ENCODE results near the gene NBAS. TPM values are rescaled to one million over a fixed set of nuclear protein-coding genes. Genes with fewer than 3 reads are reported as not detected.

Gene NBAS
- total and polyA plus RNA-seq, 2 of the 4 experiments (the other 2 are of a cell fraction), result 22.3 to 105 TPM

DNA sequence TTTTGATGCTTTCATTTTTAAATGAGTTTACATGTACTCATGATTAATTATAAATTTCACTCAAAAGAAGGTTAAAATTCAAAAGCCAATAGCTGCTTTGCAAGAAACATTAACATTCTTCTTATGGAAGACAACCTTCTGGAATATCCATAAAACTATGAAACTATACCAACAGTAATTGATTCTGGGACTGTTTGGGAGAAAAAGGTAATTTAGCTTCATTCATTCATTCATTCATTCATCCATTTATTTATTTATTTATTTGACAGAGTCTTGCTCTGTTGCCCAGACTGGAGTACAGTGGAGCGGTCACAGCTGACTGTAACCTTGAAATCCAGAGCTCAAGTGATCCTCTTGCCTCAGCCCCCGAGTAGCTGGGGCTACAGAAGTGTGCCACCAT, 110.3 kb downstream of the NBAS start:
- Histone ChIP-seq H3K18ac (ENCODE audit: low read depth, low read length) (no peak overlapping the region), H4K20me1 (ENCODE audit: insufficient read depth, low read length) (no peaks in the 10 kb centered on the region), H3K4me1 (ENCODE audit: control insufficient read depth, insufficient read depth, low read length) (no peaks in the 10 kb centered on the region), H4K91ac (ENCODE audit: insufficient read depth, low read depth, low read length) (no peak overlapping the region), H3K4ac (ENCODE audit: low read depth, low read length) (no peak overlapping the region), H3K14ac (replicated peaks; ENCODE audit: low read depth, low read length) (no peak overlapping the region), H2AFZ (replicated peaks; ENCODE audit: low read length, poor library complexity) (no peak overlapping the region), H2BK15ac (ENCODE audit: low read depth, low read length) (no peak overlapping the region), H2BK20ac (ENCODE audit: low read depth, low read length) (no peak overlapping the region), H3K27ac (ENCODE audit: insufficient read depth, low read length) (no peak overlapping the region), H3K9ac (ENCODE audit: low read depth, low read length) (no peak overlapping the region), H3K23ac (ENCODE audit: low read depth, low read length) (no peak overlapping the region), H2BK120ac (ENCODE audit: low read depth, low read length) (no peak overlapping the region), H3K9me3 (ENCODE audit: control insufficient read depth, insufficient read depth, low read length) (no peaks in the 10 kb centered on the region; the same call in 1 of the 2 replicates), H3K4me3 (ENCODE audit: insufficient read depth, low read depth, low read length) (no peak overlapping the region), H3K9me1 (ENCODE audit: insufficient read depth, low read length) (no peaks in the 10 kb centered on the region), H4K5ac (ENCODE audit: low read depth, low read length) (no peak overlapping the region), H2BK5ac (ENCODE audit: low read depth, low read length, poor library complexity, severe bottlenecking) (no peak overlapping the region), H3K4me2 (ENCODE audit: low read depth, low read length) (no peak overlapping the region), H3K56ac (ENCODE audit: extremely low read depth, insufficient read depth, low read length) (no peak overlapping the region), H2AK5ac (ENCODE audit: low read depth, low read length) (no peak overlapping the region), H3K27me3 (ENCODE audit: control insufficient read depth, insufficient read depth, low read length) (no peaks in the 10 kb centered on the region), H3K79me1 (ENCODE audit: low read depth in 1 of 2, low read length in 2 of 2) (peaks cover 3 to 8% of the 10 kb centered on the region in 2 experiments; a peak in 3 of 4 replicates), H2AK9ac (replicated peaks; ENCODE audit: low read depth, low read length, poor library complexity) (no peak overlapping the region), H3K36me3 (ENCODE audit: control insufficient read depth, insufficient read depth, low read length) (peaks cover 7% of the 10 kb centered on the region), H4K8ac (ENCODE audit: low read depth in 2 of 2, low read length in 2 of 2) (no peak overlapping the region)
- BruUV-seq (replicated peaks), result no TSS peak
- ATAC-seq (ENCODE audit: low read depth) (no peak), DNase-seq (no peak)
- intact Hi-C loops (cut with micrococcal nuclease), result no loop called here
- no CpG with 5 or more reads among the region's 2 CpGs for WGBS, 2 experiments (ENCODE audit: extremely low coverage in 2 of 2, insufficient read length in 1 of 2)
- CTCF ChIA-PET, result interaction anchor here (0.7 kb wide), 1 partner anchor 29 kb away, joined by 3 read pairs; no protein-coding TSS in a partner anchor
- TF ChIP-seq, protein P1, sequence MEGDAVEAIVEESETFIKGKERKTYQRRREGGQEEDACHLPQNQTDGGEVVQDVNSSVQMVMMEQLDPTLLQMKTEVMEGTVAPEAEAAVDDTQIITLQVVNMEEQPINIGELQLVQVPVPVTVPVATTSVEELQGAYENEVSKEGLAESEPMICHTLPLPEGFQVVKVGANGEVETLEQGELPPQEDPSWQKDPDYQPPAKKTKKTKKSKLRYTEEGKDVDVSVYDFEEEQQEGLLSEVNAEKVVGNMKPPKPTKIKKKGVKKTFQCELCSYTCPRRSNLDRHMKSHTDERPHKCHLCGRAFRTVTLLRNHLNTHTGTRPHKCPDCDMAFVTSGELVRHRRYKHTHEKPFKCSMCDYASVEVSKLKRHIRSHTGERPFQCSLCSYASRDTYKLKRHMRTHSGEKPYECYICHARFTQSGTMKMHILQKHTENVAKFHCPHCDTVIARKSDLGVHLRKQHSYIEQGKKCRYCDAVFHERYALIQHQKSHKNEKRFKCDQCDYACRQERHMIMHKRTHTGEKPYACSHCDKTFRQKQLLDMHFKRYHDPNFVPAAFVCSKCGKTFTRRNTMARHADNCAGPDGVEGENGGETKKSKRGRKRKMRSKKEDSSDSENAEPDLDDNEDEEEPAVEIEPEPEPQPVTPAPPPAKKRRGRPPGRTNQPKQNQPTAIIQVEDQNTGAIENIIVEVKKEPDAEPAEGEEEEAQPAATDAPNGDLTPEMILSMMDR (conservative IDR thresholded peaks at IDR 0.05; ENCODE audit: low read depth, low read length), result no peak
- TF ChIP-seq CEBPB (IDR thresholded peaks at IDR 0.05; ENCODE audit: low read depth, low read length), result no peak
- TF ChIP-seq, protein P2, sequence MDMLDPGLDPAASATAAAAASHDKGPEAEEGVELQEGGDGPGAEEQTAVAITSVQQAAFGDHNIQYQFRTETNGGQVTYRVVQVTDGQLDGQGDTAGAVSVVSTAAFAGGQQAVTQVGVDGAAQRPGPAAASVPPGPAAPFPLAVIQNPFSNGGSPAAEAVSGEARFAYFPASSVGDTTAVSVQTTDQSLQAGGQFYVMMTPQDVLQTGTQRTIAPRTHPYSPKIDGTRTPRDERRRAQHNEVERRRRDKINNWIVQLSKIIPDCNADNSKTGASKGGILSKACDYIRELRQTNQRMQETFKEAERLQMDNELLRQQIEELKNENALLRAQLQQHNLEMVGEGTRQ (IDR thresholded peaks at IDR 0.05; ENCODE audit: low read depth, low read length), result no peak
- no peak for TF ChIP-seq FOS (IDR thresholded peaks at IDR 0.05; ENCODE audit: low read depth, low read length)
- TF ChIP-seq CHD1 (IDR thresholded peaks at IDR 0.05; ENCODE audit: low read depth, low read length), result no peak
- TF ChIP-seq MXI1 (IDR thresholded peaks at IDR 0.05; ENCODE audit: borderline replicate concordance, low read depth, low read length), result no peak
- TF ChIP-seq MAZ (IDR thresholded peaks at IDR 0.05; ENCODE audit: borderline replicate concordance, low read depth, low read length), result no peak
- TF ChIP-seq MAFK (IDR thresholded peaks at IDR 0.05; ENCODE audit: low read depth, low read length), result no peak
- dilution Hi-C loops (cut with HindIII; ENCODE audit: low sequenced_read_pairs, unreplicated experiment), result no loop called here
- POLR2A ChIA-PET (ENCODE audit: unreplicated experiment), result no interaction called here
- in situ Hi-C loops (cut with MboI; ENCODE audit: low sequenced_read_pairs), result no loop called here

All from IMR-90 (cell line).